C4-2B (cell line): ENCODE measurements around the gene PLD2.

Experiments used
- ZFX ChIP-seq: fragments of 450-650 bp; IDR thresholded peaks from 2 replicates; pipeline ENCODE4 v1.6.1; 2017
- TF ChIP-seq, protein P1 (sequence below): fragments of 450-650 bp; conservative IDR thresholded peaks from 2 replicates; pipeline ENCODE4 v1.5.1; 2017; ENCODE audit warnings: mild to moderate bottlenecking

- TF ChIP-seq, protein P1, sequence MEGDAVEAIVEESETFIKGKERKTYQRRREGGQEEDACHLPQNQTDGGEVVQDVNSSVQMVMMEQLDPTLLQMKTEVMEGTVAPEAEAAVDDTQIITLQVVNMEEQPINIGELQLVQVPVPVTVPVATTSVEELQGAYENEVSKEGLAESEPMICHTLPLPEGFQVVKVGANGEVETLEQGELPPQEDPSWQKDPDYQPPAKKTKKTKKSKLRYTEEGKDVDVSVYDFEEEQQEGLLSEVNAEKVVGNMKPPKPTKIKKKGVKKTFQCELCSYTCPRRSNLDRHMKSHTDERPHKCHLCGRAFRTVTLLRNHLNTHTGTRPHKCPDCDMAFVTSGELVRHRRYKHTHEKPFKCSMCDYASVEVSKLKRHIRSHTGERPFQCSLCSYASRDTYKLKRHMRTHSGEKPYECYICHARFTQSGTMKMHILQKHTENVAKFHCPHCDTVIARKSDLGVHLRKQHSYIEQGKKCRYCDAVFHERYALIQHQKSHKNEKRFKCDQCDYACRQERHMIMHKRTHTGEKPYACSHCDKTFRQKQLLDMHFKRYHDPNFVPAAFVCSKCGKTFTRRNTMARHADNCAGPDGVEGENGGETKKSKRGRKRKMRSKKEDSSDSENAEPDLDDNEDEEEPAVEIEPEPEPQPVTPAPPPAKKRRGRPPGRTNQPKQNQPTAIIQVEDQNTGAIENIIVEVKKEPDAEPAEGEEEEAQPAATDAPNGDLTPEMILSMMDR = no peak
- no peak for TF ChIP-seq ZFX
These were observed 839 bp downstream of the PLD2 start for GRCh38 chr17:4807605-4808377.
